HL-60/S4 (cell line): ENCODE measurements around the gene PLD1.
"Not testable (repeated sequence)": the region's sequence is repeated elsewhere in the genome, so short reads cannot be mapped to it uniquely, and the experiment has no call there.

Experiments
- in situ Hi-C: fragments of 300-500 bp; cut with MboI; formaldehyde crosslinking; loops from 2 replicates; pipeline ENCODE4 v1.14.3; 2022; ENCODE audit warnings: low sequenced_read_pairs

PLD1 gene

GRCh38 chr3:171748064-171748924, 62.0 kb downstream of the PLD1 start:
- in situ Hi-C loops = no loop called here

- in situ Hi-C loops = no loop called here
Measured at GRCh38 chr3:171747223-171747920, 62.9 kb downstream of the PLD1 start.

GRCh38 chr3:171746320-171747222, 63.7 kb downstream of the PLD1 start:
- in situ Hi-C loops = not testable (repeated sequence)

GRCh38 chr3:171745577-171746319, 64.5 kb downstream of the PLD1 start:
- in situ Hi-C loops = no loop called here

- in situ Hi-C loops = no loop called here
Measured at GRCh38 chr3:171744158-171744741, 66.0 kb downstream of the PLD1 start.

- in situ Hi-C loops = no loop called here
Measured at GRCh38 chr3:171743327-171744157, 66.7 kb downstream of the PLD1 start.

- in situ Hi-C loops = no loop called here
Measured at GRCh38 chr3:171741377-171741776, 68.9 kb downstream of the PLD1 start.

- in situ Hi-C loops = no loop called here
Measured at GRCh38 chr3:171736556-171736955, 73.7 kb downstream of the PLD1 start.

- in situ Hi-C loops = no loop called here
Measured at GRCh38 chr3:171733561-171733960, 76.7 kb downstream of the PLD1 start.

- in situ Hi-C loops = no loop called here
Measured at GRCh38 chr3:171732756-171733155, 77.5 kb downstream of the PLD1 start.

GRCh38 chr3:171731691-171732090, 78.6 kb downstream of the PLD1 start:
- in situ Hi-C loops = no loop called here

GRCh38 chr3:171729452-171730334, 80.6 kb downstream of the PLD1 start:
- in situ Hi-C loops = no loop called here

- in situ Hi-C loops = no loop called here
Measured at GRCh38 chr3:171727288-171727687, 83.0 kb downstream of the PLD1 start.

GRCh38 chr3:171718493-171719185, 91.6 kb downstream of the PLD1 start:
- in situ Hi-C loops = no loop called here

- in situ Hi-C loops = no loop called here
Measured at GRCh38 chr3:171715155-171715554, 95.1 kb downstream of the PLD1 start.

GRCh38 chr3:171712171-171712938, 97.9 kb downstream of the PLD1 start:
- in situ Hi-C loops = no loop called here
